Peyer's patch (tissue), 4 donors: ENCODE measurements around the gene HS6ST3. TPM values are rescaled to one million over a fixed set of nuclear protein-coding genes. Genes with fewer than 3 reads are reported as not detected.

ENCODE experiments used
- DNase-seq, 3 donors: peaks; one replicate each; pipeline ENCODE4 v3.0.0-alpha.2; 2017 to 2019
- H3K27ac ChIP-seq, 4 donors: fragments of 200-600 bp; sonication (generic); one replicate each; pipeline ENCODE4 v1.5.1; 2016 to 2019
- H3K27me3 ChIP-seq, 2 donors: fragments of 200-600 bp; sonication (generic); one replicate each; pipeline ENCODE4 v1.5.1; 2019
- H3K36me3 ChIP-seq, 3 donors: fragments of 200-600 bp; sonication (generic); one replicate each; pipeline ENCODE4 v1.5.1; 2016 to 2019
- H3K4me1 ChIP-seq, 4 donors: fragments of 200-600 bp; sonication (generic); one replicate each; pipeline ENCODE4 v1.5.1; 2016 to 2019
- H3K4me3 ChIP-seq, 4 donors: fragments of 200-600 bp; sonication (generic); 1 replicate in 3 of 4; 2 replicates in 1 of 4; pipeline ENCODE4 v1.5.1; 2016 to 2019; ENCODE audit warnings: mild to moderate bottlenecking in 1 of 4
- H3K9me3 ChIP-seq, 4 donors: fragments of 200-600 bp; sonication (generic); one replicate each; pipeline ENCODE4 v1.5.1; 2016 to 2019; ENCODE audit warnings: mild to moderate bottlenecking in 1 of 4
- CTCF ChIP-seq, 6 experiments: fragments of 450-650 bp in 4 of 6; fragments of 200-600 bp in 2 of 6; sonication (generic) in 1 of 6; IDR thresholded peaks; one replicate each; pipeline ENCODE4 v1.5.1; 2017 to 2019; ENCODE audit warnings: antibody characterized with exemption in 6 of 6, mild to moderate bottlenecking in 3 of 6, moderate library complexity in 1 of 6
- POLR2A ChIP-seq, 2 donors: fragments of 450-650 bp; IDR thresholded peaks; one replicate each; pipeline ENCODE4 v1.5.1; 2017; ENCODE audit warnings: antibody characterized with exemption in 2 of 2, mild to moderate bottlenecking in 2 of 2, moderate library complexity in 2 of 2
- total RNA-seq, 4 donors: library from RNA; depleted of rRNA; stranded (reverse); fragments of >200 nt; gene quantifications; one replicate each; pipeline ENCODE4 v1.1.0, GENCODE V29; 2016

HS6ST3 gene
- total RNA-seq, 4 donors from 2014 or later = 0.09 TPM; not detected in 3

- Histone ChIP-seq H3K36me3 (no peaks in the 10 kb centered on the region), H3K4me3 (no peak overlapping the region), H3K4me1 (no peaks in the 10 kb centered on the region), H3K9me3 (no peaks in the 10 kb centered on the region), H3K27ac (no peak overlapping the region), H3K27me3 (no peaks in the 10 kb centered on the region)
- no peak for DNase-seq
- TF ChIP-seq POLR2A (IDR thresholded peaks at IDR 0.05) = no peak
- no peak for TF ChIP-seq CTCF (IDR thresholded peaks at IDR 0.05)
Measured at GRCh38 chr13:96119921-96120320, 30.0 kb downstream of the HS6ST3 start.

- no peak for TF ChIP-seq POLR2A (IDR thresholded peaks at IDR 0.05)
- TF ChIP-seq CTCF (IDR thresholded peaks at IDR 0.05) = no peak
- Histone ChIP-seq H3K4me1 (no peaks in the 10 kb centered on the region), H3K9me3 (no peaks in the 10 kb centered on the region), H3K27me3 (no peaks in the 10 kb centered on the region), H3K36me3 (no peaks in the 10 kb centered on the region), H3K4me3 (no peak overlapping the region), H3K27ac (no peak overlapping the region)
- DNase-seq = no peak
Measured at GRCh38 chr13:96130818-96131340, 41.0 kb downstream of the HS6ST3 start.

GRCh38 chr13:96141032-96141431, 51.1 kb downstream of the HS6ST3 start:
- H3K9me3 ChIP-seq = no peaks in the 10 kb centered on the region
- no peak for DNase-seq

GRCh38 chr13:96159725-96160124, 69.8 kb downstream of the HS6ST3 start:
- no peaks in the 10 kb centered on the region for H3K36me3 ChIP-seq
- no peaks in the 10 kb centered on the region for H3K4me1 ChIP-seq
- no peak overlapping the region for H3K27ac ChIP-seq
- no peaks in the 10 kb centered on the region for H3K9me3 ChIP-seq
- no peaks in the 10 kb centered on the region for H3K27me3 ChIP-seq
- TF ChIP-seq POLR2A (IDR thresholded peaks at IDR 0.05) = no peak
- no peak for TF ChIP-seq CTCF (IDR thresholded peaks at IDR 0.05)
- DNase-seq = no peak
- no peak overlapping the region for H3K4me3 ChIP-seq

More at GRCh38 chr13:96141032-96141431, 51.1 kb downstream of the HS6ST3 start:
- H3K4me3 ChIP-seq = no peak overlapping the region
- H3K27me3 ChIP-seq = no peaks in the 10 kb centered on the region
- H3K36me3 ChIP-seq = no peaks in the 10 kb centered on the region
- no peak for TF ChIP-seq CTCF (IDR thresholded peaks at IDR 0.05)
- no peak for TF ChIP-seq POLR2A (IDR thresholded peaks at IDR 0.05)
- no peaks in the 10 kb centered on the region for H3K4me1 ChIP-seq
- no peak overlapping the region for H3K27ac ChIP-seq

GRCh38 chr13:96161141-96161540, 71.2 kb downstream of the HS6ST3 start:
- Histone ChIP-seq H3K27me3 (no peaks in the 10 kb centered on the region), H3K36me3 (no peaks in the 10 kb centered on the region), H3K4me1 (no peaks in the 10 kb centered on the region), H3K9me3 (no peaks in the 10 kb centered on the region), H3K27ac (no peak overlapping the region), H3K4me3 (no peak overlapping the region)
- no peak for DNase-seq
- no peak for TF ChIP-seq CTCF (IDR thresholded peaks at IDR 0.05)
- no peak for TF ChIP-seq POLR2A (IDR thresholded peaks at IDR 0.05)

GRCh38 chr13:96165840-96166239, 75.9 kb downstream of the HS6ST3 start:
- no peak for DNase-seq
- no peaks in the 10 kb centered on the region for H3K27me3 ChIP-seq
- TF ChIP-seq CTCF (IDR thresholded peaks at IDR 0.05) (no peak), POLR2A (IDR thresholded peaks at IDR 0.05) (no peak)
- H3K36me3 ChIP-seq = no peaks in the 10 kb centered on the region
- no peaks in the 10 kb centered on the region for H3K9me3 ChIP-seq
- no peak overlapping the region for H3K27ac ChIP-seq
- no peak overlapping the region for H3K4me3 ChIP-seq
- H3K4me1 ChIP-seq = no peaks in the 10 kb centered on the region
